Progenitor cell of endocrine pancreas (in vitro differentiated cells): Measurements from ENCODE around the gene GFAP. TPM values are rescaled to one million over a fixed set of nuclear protein-coding genes. Genes with fewer than 3 reads are reported as not detected.

Source experiments
- DNase-seq: peaks from one replicate; pipeline ENCODE4 v3.0.0; 2021; ENCODE audit warnings: low spot score; ENCODE audit not compliant: unreplicated experiment
- H3K27ac Mint-ChIP-seq: 2 replicates; pipeline ENCODE4 v1.8.0; 2021; ENCODE audit warnings: mild to moderate bottlenecking, moderate library complexity, mixed read lengths
- H3K27me3 Mint-ChIP-seq: 2 replicates; pipeline ENCODE4 v1.8.0; 2021; ENCODE audit warnings: mixed read lengths
- H3K36me3 Mint-ChIP-seq: 2 replicates; pipeline ENCODE4 v1.8.0; 2022; ENCODE audit warnings: mixed read lengths; ENCODE audit not compliant: insufficient read depth
- H3K4me1 Mint-ChIP-seq: 2 replicates; pipeline ENCODE4 v1.8.0; 2021; ENCODE audit warnings: low read depth, mixed read lengths
- H3K4me3 Mint-ChIP-seq: 2 replicates; pipeline ENCODE4 v1.8.0; 2021; ENCODE audit warnings: low read depth, mild to moderate bottlenecking, moderate library complexity, mixed read lengths
- H3K9me3 Mint-ChIP-seq: 2 replicates; pipeline ENCODE4 v1.8.0; 2021; ENCODE audit warnings: low read depth, mixed read lengths
- CTCF ChIP-seq: fragments of 200-600 bp; sonication (generic); IDR thresholded peaks from one replicate; pipeline ENCODE4 v1.5.0; 2021; ENCODE audit warnings: antibody characterized with exemption, mild to moderate bottlenecking; ENCODE audit not compliant: unreplicated experiment
- microRNA-seq: library from miRNA; unstranded; fragments of <30 nt; microRNA quantifications from one replicate; pipeline ENCODE4 v1.1.0, GENCODE V29; 2020; ENCODE audit warnings: borderline number of aligned reads; ENCODE audit not compliant: unreplicated experiment
- total RNA-seq: library from RNA; stranded (reverse); gene quantifications from 2 replicates; pipeline ENCODE4 v1.2.1, GENCODE V29; 2021

The GFAP gene
- total RNA-seq, 1 donor from 2014 or later, result not detected

- Mint-ChIP-seq H3K4me3 (no peak overlapping the region), H3K36me3 (peaks cover 23% of the 10 kb centered on the region), H3K9me3 (no peaks in the 10 kb centered on the region), H3K27me3 (no peaks in the 10 kb centered on the region), H3K27ac (no peak overlapping the region), H3K4me1 (no peaks in the 10 kb centered on the region)
- no peak for DNase-seq
- TF ChIP-seq CTCF, result no peak
Observed at GRCh38 chr17:44854192-44854591, 61.1 kb downstream of the GFAP start.

Small RNA genes within 50 kb of the gene (microRNA-seq; reads per million reads assigned to microRNA genes)
- 3.6 reads per million for gene MIR6783

Other genes starting within 250 kb of the GFAP start
- 27.3 and 28.2 TPM in 2 replicates for gene CCDC43, start 225.7 kb downstream of the GFAP start, total RNA-seq
- gene DBF4B, start 206.8 kb downstream of the GFAP start, total RNA-seq, result 22.6 and 27.2 TPM in 2 replicates
- gene ADAM11, start 156.5 kb downstream of the GFAP start, total RNA-seq, result 1.4 and 2.4 TPM in 2 replicates
- 75.2 and 76.5 TPM in 2 replicates for gene GJC1, start 85.2 kb downstream of the GFAP start, total RNA-seq
- not detected in 2 replicates for gene HIGD1B, start 67.6 kb downstream of the GFAP start, total RNA-seq
- gene EFTUD2, start 16.1 kb downstream of the GFAP start, total RNA-seq, result 127 and 133 TPM in 2 replicates
- 27.7 and 32.2 TPM in 2 replicates for gene KIF18B, start 32.3 kb upstream of the GFAP start, total RNA-seq
- 36.2 and 37.0 TPM in 2 replicates for gene C1QL1, start 52.8 kb upstream of the GFAP start, total RNA-seq
- gene DCAKD, start 136.1 kb upstream of the GFAP start, total RNA-seq, result 65.0 and 68.1 TPM in 2 replicates
- 97.4 and 98.7 TPM in 2 replicates for gene NMT1, start 145.8 kb upstream of the GFAP start, total RNA-seq
- gene PLCD3, start 217.0 kb upstream of the GFAP start, total RNA-seq, result 23.4 and 26.7 TPM in 2 replicates
- 14.1 and 15.7 TPM in 2 replicates for gene ACBD4, start 220.2 kb upstream of the GFAP start, total RNA-seq
- gene HEXIM1, start 233.0 kb upstream of the GFAP start, total RNA-seq, result 32.9 and 33.3 TPM in 2 replicates
- 9.3 and 11.9 TPM in 2 replicates for gene HEXIM2, start 246.4 kb upstream of the GFAP start, total RNA-seq